GM18909 (cell line): ENCODE results near the gene CACNG7.

Experiments used
- ATAC-seq: cut with Tn5 transposase; IDR thresholded peaks from one replicate; pipeline ENCODE4 v1.9.1; 2021; ENCODE audit warnings: mild to moderate bottlenecking; ENCODE audit not compliant: unreplicated experiment, poor library complexity

Gene CACNG7

DNA sequence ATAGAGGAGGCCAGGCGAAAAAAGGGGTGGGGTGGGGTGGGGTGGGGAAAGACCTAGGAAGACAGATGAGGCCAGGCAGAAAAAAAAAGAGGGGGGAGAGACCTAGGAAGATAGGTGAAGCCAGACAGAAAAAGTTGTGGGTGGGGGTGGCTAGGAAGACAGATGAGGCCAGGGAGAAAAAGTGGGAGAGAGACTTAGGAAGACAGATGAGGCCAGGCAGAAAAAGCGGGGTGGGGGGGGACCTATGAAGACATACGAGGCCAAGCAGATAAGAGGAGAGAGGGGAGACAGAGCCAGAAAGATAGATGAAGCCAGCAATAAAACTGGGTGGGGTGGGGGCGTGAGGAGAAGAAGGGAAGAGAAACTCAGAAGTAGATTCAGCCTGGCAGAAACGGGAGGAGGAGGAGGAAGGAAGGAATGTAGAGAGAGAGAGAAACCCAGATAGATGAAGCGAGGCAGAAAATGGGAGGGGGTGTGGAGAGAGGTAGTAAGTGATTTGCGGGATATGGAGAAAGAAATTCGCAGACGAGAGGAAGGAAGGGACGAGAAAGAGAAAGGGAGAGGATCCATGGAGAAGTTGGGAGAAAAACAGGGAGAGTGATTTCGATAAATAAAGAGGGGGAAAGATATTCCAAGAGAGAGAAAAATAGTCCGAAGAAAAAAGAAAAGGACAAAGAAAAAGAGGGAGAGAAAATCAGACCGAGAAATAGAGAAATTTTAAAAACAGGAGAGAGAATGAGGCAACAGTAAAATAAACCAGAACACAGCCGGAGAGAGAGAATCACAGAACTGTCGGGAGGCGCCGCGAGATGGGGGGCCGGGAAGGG is 70.1 kb downstream of the CACNG7 start:
- no peak for ATAC-seq

DNA sequence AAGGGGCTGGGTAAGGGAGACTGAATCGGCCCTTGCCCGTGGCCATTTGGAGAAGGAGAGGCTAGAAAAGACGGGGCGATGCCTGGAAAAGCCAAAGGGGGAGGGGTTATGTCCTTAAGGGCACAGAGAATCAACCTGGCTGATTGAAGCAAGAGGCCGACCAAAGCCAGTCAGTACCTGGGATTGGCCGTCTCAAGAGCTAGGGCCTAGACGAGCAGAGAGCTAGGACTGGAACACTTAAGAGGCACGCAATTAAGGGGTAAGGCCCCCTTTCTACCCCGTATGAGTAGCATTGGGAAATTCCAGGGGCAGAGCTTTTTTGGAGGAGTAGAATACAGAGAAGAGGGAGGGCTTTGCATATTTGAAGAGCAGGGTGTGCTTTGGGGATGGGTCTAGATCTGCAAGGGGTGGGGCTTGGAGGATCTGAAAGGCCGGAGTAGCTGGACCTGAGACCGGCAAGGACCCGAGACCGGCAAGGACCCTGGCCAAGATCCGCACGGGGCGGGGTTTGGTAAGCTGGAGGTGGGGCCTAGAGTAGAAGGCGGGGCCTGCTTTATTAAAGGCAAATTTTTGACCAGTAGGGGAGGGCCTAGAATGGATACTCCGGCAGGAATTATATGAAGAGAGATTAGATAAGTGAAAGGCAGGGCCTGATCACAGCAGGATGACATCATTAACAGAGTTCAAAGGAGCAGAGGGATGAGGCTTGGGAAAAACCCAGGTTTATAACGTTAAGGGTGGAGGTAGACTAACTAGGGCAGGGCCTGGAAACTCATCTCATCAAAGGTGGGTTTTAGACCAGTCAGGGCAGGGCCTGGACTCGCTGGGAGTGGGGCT is 71.7 kb downstream of the CACNG7 start:
- no peak for ATAC-seq

DNA sequence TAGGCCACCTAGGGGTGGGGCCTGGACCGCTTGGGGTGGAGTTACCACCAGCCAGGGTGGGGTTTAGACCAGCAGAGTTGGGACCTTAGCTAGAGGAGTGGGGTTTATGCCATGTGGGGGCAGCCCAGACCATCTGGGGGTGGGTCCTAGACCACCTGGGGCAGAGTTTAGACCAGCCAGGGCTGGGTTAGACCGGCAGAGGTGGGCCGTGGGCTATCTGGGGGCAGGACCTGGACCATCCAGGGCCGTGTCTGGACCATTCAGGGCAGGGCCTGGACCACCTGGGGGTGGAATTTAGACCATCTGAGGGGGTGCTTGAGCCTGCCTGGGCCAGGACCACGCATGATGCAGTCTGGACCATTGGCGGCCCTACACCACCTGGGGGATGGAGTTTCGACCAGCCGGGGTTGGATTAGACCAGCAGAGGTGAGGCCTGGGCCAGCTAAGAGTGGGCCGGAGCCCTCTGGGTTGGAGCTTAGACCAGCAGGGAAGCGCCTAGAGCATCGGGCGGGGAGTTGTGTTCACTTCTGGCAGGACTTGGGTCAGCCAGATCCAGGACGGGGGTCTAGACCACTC is 72.4 kb downstream of the CACNG7 start:
- ATAC-seq: no peak

DNA sequence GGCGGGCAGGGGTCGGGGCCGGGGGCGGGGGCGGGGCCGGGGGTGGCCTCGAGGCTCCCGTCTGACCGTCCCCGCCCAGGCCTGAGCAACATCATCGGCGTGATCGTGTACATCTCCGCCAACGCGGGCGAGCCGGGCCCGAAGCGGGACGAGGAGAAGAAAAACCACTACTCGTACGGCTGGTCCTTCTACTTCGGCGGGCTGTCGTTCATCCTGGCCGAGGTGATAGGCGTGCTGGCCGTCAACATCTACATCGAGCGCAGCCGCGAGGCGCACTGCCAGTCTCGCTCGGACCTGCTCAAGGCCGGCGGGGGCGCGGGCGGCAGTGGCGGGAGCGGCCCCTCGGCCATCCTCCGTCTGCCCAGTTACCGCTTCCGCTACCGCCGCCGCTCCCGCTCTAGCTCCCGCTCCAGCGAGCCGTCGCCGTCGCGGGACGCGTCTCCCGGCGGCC is 72.9 kb downstream of the CACNG7 start:
- ATAC-seq: no peak

DNA sequence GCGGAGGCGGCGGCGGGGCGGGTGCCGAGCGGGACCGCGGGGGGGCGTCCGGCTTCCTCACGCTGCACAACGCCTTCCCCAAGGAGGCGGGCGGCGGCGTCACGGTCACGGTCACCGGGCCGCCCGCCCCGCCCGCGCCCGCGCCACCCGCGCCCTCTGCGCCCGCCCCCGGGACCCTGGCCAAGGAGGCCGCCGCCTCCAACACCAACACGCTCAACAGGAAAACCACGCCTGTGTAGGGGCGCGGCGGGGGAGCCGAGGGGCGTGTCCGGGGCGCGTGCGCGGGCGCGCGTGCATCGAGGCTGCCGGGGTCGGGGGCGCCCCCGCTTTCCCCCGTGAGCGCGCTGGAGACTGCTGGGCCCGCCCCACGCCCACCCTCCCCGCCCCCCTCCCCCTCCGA is 73.5 kb downstream of the CACNG7 start:
- ATAC-seq: no peak

DNA sequence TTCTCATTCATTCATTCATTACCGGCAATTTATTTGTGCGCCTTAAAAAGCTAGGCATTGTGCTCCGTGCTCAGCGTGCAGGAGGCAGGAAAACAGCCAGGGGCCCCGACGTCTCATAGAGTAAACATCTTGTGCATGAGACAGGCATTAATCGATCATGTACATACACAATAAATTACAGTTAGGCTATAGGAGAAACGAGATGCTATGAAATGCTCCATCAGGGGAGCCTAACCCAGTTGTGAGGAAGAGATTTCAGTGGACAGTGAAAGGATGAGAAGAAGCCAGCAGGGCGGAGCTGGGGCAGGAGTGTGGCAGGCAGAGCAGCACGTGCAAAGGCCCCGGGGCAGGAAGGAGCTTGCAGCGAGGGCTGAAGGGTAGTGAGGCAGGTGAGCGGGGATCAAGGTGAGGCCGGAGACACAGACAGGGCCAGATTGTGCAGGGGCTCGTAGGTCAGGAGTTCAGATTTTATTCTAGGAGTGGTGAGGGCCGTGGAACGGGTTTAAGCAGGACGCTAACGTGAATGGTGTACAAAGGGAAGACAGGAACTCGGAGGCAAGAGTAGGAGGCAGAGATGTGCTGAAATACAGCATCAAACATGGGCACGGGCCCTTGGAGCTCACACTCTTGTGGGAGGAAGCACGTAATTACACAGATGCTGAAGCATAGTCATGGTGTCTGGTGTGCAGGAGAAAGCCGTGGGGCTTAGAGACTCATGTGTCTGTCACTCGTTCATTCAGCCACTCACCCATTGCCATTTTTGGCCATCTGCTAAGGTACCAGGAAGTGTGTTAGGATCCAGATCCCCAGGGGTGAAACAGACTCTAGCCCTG is 74.6 kb downstream of the CACNG7 start:
- ATAC-seq: no peak

DNA sequence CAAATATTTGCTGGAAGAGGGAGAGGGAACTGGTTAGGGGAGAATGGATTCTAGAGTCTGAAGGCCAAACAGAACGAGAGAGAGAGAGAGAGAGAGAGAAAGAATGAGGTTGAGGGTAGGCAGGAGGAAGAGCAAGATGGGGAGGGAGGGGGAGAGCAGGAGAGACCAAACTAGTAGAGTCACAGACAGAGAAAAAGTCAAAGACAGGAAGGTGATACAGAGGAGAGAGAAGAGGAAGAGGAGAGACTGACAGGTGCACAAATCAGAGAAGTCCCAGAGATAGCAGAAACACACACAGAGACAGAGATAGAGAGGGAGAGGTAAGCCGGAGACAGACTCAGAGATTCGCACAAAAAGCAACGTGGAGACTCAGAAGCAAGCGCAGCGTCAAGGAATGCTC is 76.8 kb downstream of the CACNG7 start:
- ATAC-seq: no peak

DNA sequence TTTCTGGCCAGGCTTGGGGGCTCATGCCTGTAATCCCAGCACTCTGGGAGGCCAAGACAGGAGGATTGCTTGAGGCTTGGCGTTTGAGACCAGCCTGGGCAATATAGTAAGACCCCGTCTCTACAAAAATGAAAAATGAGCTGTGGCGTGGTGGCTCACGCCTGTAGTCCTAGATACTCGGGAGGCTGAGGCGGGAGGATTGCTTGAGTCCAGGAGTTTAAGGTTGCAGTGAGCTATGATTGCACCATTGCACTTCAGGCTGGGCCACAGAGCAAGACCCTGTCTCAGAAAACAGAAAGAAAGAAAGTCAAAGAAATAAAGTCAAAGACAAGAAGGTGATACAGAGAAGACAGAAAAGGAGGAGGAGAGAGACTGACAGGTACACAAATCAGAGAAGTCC is 79.9 kb downstream of the CACNG7 start:
- no peak for ATAC-seq

DNA sequence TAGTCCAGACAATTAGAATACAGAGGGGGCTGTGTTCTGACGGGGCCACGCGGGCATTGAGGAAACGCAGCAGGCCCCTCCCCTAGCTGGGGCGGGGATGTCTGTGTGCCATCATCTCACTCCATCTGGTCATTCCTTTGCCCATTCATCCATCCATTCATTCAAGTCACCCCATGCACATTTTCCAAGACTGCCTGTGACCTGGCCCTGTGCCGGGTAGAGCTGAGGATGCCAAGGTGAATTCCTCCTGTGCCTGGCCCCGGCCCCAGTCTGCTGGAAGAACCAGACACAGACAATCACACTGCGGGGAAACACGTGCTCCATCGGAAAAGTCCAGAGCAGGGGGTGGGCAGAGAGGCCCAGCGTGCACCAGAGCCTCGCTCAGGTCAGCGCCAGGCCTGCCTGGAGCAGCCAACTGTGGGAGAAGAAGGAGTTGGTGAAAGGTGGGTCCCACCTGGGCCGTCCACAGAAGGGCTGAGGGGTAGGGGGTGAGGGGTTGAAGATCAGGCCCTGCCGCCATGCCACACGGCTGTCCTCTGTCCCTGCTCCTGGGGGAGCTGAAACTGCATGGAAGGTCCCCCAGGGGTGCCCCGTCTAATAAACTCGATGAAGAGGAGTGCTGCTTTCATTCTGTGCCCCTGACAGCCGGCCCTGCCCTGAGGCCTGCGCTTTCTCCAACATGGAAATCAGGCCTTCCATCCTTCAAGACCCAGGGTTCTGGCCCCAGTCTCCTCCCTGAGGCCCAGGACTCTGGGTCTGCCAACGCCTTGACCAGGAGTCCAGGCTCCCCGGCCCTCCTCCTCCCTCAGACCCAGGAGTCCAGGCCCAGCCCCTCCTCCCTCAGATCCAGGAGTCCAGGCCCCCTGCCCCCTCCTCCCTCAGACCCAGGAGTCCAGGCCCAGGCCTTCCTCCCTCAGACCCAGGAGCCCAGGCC is 80.8 kb downstream of the CACNG7 start:
- no peak for ATAC-seq

DNA sequence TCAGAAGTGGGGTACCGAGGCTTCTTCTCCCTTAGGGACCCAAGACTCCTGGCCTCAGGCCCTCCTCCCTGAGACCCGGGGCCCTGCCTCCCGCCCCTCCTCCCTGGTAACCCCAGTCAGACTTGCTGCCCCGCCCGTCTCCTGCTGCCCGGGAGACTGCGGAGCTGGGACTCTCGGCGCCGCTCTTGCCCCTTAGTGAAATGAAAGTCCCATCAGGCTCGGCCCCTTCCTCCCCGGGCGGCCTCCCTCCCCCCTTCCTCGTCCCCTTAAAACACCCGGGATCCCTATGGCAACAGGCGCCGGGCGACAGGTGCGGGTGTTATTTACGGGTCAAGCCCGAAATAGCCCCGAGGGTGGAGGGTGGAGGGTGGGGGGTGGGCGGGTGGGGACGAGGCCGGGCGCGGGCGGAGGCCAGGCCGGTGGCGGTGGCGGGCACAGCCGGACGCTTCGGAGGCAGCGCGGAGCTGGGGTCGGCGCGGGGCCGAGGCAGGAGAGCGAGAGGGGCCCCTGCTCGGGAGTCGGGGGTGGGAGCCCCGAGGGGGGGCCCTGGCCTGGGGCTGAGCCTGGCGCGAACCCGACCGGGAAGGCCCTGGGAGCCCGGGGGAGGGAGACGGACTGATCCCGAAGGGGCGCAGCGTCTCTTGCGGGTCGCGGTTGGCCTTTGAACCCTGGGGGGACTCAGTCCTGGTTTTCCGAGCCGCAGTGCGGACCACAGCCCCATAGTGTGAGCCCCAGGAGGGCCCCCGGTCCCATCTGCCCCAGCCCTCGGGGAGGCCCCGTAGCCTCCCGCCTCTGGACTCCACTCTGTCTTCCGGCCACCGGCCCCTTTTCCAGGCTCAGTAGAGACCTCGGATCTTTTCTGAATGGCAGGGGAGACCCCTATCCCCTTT is 82.4 kb downstream of the CACNG7 start, which contains the start of gene CACNG6:
Gene CACNG6, plus strand, starts transcription at position 414 of the 890 bp plus-strand sequence. CDS start 1,241 bp downstream, outside the sequence.
- no peak for ATAC-seq

DNA sequence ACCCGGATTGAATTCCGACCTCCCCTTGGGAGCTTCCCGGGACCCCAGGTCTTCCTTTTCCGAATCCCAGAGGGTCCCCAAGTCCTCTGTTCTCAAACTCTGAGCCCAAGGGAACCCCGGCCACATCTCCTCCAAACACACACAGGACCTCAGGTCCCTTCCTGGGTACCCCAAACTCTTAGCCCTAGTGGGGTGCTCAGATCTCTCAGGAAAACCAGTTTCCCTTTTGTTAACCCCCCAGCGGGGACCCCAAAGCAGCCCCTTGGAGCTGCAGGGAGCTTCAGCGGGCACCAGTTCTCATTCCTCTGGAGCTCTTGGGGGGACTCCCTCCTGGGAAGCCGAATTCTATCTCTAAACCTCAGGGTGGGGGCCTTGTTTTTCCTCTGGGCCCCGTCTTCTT is 83.1 kb downstream of the CACNG7 start:
- ATAC-seq: no peak

DNA sequence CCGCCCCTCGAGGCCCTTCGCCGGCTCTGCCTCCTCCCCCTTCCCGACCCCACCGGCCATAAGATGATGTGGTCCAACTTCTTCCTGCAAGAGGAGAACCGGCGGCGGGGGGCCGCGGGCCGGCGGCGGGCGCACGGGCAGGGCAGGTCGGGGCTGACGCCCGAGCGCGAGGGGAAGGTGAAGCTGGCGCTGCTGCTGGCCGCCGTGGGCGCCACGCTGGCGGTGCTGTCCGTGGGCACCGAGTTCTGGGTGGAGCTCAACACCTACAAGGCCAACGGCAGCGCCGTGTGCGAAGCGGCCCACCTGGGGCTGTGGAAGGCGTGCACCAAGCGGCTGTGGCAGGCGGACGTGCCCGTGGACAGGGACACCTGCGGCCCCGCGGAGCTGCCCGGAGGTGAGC is 83.7 kb downstream of the CACNG7 start:
- ATAC-seq: no peak

DNA sequence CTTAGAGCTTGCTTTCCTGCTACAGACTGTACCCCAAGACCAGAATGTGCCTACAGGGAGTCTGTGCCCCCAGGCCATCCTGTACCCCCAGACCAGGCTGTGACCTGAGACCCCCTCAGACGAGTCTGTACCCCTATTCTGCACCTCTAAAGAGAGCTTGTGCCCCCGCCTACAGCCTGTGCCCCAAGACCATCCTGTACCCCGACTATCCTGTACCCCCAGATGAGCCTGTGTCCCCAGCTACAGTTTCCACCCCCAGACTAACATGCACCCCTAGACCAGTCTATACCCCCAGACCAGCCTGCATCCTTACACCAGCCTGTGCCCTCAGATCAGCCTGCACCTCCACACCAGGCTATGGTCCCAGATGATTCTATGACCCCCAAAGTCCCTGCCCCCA is 84.4 kb downstream of the CACNG7 start:
- no peak for ATAC-seq
